ENCODE measurements around the gene ASCC3. TPM values are rescaled to one million over a fixed set of nuclear protein-coding genes. Genes with fewer than 3 reads are reported as not detected.

Gene ASCC3
- total RNA-seq, 4 donors from 2014 or later = 21.2 to 41.4 (median 28.5) TPM

DNA sequence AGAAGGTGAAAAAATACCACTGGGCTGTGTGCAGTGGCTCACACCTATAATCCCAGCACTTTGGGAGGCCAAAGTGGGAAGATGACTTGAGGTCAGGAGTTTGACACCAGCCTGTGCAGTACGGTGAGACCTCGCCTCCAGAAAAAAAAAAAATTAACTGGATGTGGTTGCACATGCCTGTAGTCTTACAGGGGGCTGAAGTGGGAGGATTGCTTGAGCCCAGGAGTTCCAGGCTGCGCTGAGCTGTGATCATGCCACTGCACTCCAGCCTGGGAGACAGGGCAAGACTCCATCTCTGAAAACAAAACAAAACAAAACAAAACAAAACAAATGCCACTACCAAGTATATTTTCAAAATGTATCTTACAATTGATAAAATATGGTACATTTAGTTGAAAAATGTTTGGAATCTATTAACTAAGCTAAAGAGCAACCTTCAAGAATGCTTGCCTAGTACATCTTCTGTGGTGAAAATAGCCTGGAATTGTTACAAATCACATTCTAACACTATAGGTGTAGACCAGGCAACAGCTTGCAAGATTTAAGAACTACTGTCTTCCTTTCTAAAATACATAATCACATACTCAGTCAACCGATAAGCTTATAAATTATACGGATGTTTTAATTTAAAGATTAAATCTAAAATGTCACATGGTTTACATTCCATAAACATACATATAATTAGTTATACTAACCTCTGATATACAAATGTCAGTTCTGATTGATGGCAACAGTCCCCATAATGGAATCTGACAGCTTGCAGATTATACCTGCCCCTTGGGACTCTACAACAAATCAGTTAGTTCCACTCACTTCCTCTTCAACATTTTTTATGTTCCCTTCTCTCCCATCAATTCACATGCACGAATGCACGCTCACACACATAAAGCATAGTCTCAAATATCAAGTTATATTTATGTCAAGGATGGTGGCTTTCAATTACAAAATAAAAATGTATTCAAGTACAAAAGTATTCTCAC is 150.8 kb downstream of the ASCC3 start:
- Histone ChIP-seq H3K4me1 (peaks cover 0 to 20% (median 0%) of the 10 kb centered on the region in 3 donors), H3K36me3 (peaks cover 0 to under 1% of the 10 kb centered on the region in 2 donors), H3K9me3 (no peaks in the 10 kb centered on the region), H3K4me3 (no peak overlapping the region), H3K27me3 (no peaks in the 10 kb centered on the region), H3K27ac (no peak overlapping the region)
- WGBS, 2 donors (ENCODE audit: low coverage in 1 of 2) = 60 to 66% methylated on average over 4 to 6 of the region's 7 CpGs
- TF ChIP-seq POLR2AphosphoS5 (IDR thresholded peaks at IDR 0.05) (no peak), POLR2A (IDR thresholded peaks at IDR 0.05) (no peak)
- TF ChIP-seq, protein P1, sequence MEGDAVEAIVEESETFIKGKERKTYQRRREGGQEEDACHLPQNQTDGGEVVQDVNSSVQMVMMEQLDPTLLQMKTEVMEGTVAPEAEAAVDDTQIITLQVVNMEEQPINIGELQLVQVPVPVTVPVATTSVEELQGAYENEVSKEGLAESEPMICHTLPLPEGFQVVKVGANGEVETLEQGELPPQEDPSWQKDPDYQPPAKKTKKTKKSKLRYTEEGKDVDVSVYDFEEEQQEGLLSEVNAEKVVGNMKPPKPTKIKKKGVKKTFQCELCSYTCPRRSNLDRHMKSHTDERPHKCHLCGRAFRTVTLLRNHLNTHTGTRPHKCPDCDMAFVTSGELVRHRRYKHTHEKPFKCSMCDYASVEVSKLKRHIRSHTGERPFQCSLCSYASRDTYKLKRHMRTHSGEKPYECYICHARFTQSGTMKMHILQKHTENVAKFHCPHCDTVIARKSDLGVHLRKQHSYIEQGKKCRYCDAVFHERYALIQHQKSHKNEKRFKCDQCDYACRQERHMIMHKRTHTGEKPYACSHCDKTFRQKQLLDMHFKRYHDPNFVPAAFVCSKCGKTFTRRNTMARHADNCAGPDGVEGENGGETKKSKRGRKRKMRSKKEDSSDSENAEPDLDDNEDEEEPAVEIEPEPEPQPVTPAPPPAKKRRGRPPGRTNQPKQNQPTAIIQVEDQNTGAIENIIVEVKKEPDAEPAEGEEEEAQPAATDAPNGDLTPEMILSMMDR (IDR thresholded peaks at IDR 0.05) = no peak
- no peak for ATAC-seq

DNA sequence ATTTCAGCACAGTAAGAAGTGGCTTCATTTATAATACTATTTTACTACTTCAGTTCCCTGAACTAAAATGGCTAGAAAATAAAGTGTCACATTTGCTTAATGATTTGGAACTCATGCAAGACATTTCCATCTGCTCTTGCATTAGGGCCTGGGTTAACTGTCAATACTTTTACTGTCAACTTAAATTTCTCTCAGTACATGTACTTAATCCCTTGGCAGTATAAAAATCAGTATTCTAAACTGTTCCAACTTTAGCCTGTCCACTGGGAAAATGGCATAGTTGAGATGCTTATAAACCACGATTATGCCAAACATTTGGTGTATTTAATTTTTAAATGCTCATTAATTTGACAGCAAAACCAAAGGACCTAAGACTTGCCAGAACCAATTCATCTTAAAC is 154.5 kb downstream of the ASCC3 start:
- WGBS, 2 donors (ENCODE audit: low coverage in 1 of 2) = 8 to 14% methylated on average over 1 of the region's 1 CpG
- Histone ChIP-seq H3K4me1 (peaks cover 0 to 20% (median 0%) of the 10 kb centered on the region in 3 donors), H3K36me3 (peaks cover 2 to 16% of the 10 kb centered on the region in 2 donors), H3K27me3 (no peaks in the 10 kb centered on the region), H3K4me3 (no peak overlapping the region), H3K9me3 (no peaks in the 10 kb centered on the region), H3K27ac (no peak overlapping the region)
- TF ChIP-seq POLR2AphosphoS5 (IDR thresholded peaks at IDR 0.05) = no peak
- TF ChIP-seq, protein P1 (IDR thresholded peaks at IDR 0.05) = no peak
- TF ChIP-seq EP300 (IDR thresholded peaks at IDR 0.05) = no peak
- TF ChIP-seq POLR2A (IDR thresholded peaks at IDR 0.05) = no peak
- no peak for ATAC-seq

DNA sequence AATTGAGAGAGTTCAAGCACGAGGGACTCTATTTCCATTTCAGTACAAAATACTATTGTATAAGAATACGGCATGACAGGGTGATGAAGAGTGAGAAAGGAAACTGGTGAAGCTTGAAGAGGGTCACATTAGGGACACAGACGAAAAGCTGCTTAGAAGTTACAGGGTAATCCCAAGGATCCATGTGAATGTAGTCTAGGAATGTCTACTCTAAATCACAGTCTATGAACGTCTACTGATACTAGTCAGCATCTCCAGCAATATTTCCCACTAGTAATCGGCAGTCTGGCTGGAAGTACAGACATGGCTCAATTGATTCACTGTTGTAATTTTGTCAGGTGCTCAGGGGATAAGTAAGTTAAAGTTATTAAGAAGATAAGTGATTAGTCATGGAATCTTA is 156.4 kb downstream of the ASCC3 start:
- no peak for ATAC-seq
- H3K4me3 ChIP-seq = no peak overlapping the region
- TF ChIP-seq, protein P1 (IDR thresholded peaks at IDR 0.05) = no peak
- no peak for TF ChIP-seq POLR2A (IDR thresholded peaks at IDR 0.05)
- TF ChIP-seq EP300 (IDR thresholded peaks at IDR 0.05) = no peak
- TF ChIP-seq POLR2AphosphoS5 (IDR thresholded peaks at IDR 0.05) = no peak
- no peaks in the 10 kb centered on the region for H3K27me3 ChIP-seq
- H3K4me1 ChIP-seq = peaks cover 0 to 20% (median 0%) of the 10 kb centered on the region in 3 donors
- 70 to 85% methylated on average over 5 of the region's 5 CpGs for WGBS, 2 donors (ENCODE audit: low coverage in 1 of 2)
- peaks cover 2 to 23% of the 10 kb centered on the region in 2 donors for H3K36me3 ChIP-seq
- H3K27ac ChIP-seq = no peak overlapping the region
- H3K9me3 ChIP-seq = no peaks in the 10 kb centered on the region

DNA sequence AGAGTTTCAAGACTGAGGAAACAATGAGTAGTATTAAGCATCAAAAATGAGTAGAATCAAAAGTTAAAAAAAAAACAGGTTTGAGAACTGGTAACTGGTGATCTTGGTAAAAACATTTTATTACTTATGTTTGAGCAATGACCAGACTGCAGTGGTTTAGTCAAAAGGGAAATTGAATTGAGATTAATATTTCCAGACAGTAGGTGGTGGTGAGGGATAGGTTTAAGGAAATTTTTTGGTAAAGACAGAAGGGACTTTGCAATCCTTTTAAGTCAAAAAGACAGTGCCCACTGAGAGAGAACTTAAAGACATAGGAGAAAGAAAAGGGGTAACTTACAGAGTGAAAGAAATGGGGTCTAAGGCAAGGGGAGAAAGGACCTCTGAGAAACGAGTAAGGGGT is 156.9 kb downstream of the ASCC3 start:
- H3K4me1 ChIP-seq = peaks cover 0 to 20% (median 0%) of the 10 kb centered on the region in 3 donors
- peaks cover 2 to 23% of the 10 kb centered on the region in 2 donors for H3K36me3 ChIP-seq
- no peaks in the 10 kb centered on the region for H3K27me3 ChIP-seq
- no peak overlapping the region for H3K4me3 ChIP-seq
- TF ChIP-seq, protein P1 (IDR thresholded peaks at IDR 0.05) = no peak
- TF ChIP-seq EP300 (IDR thresholded peaks at IDR 0.05) (no peak), POLR2A (IDR thresholded peaks at IDR 0.05) (no peak), POLR2AphosphoS5 (IDR thresholded peaks at IDR 0.05) (no peak)
- H3K9me3 ChIP-seq = no peaks in the 10 kb centered on the region
- 50 to 80% methylated on average over 1 of the region's 1 CpG for WGBS, 2 donors (ENCODE audit: low coverage in 1 of 2)
- ATAC-seq = no peak
- no peak overlapping the region for H3K27ac ChIP-seq

DNA sequence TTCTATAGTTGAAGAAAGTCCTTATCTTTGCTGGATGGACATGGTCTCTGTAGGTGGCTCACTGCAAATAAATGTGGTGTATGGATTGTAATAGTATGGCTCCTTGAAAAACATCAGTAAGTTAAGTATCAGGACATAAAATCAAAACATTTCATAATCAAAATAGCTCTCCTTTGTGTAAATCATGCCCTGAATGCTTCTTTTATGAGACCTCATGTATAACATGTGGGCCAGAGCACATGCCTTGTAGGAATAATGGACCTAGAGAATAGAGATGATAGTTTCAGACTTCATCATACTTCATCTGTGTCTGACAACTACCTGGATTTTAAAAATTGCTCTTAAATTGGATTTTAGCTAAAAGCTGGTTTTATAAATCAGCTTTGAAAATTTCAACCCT is 159.9 kb downstream of the ASCC3 start:
- Histone ChIP-seq H3K9me3 (no peaks in the 10 kb centered on the region), H3K27me3 (no peaks in the 10 kb centered on the region), H3K4me3 (no peak overlapping the region), H3K36me3 (peaks cover 2 to 28% of the 10 kb centered on the region in 2 donors), H3K4me1 (peaks cover 0 to under 1% (median 0%) of the 10 kb centered on the region in 3 donors), H3K27ac (no peak overlapping the region)
- TF ChIP-seq POLR2AphosphoS5 (IDR thresholded peaks at IDR 0.05) (no peak), EP300 (IDR thresholded peaks at IDR 0.05) (no peak), POLR2A (IDR thresholded peaks at IDR 0.05) (no peak)
- TF ChIP-seq, protein P1 (IDR thresholded peaks at IDR 0.05) = no peak
- ATAC-seq = no peak
